NCI-H128 (cell line): ENCODE results near the gene LIF.
"Not testable (repeated sequence)": the region's sequence is repeated elsewhere in the genome, so short reads cannot be mapped to it uniquely, and the experiment has no call there.

Experiments used
- DNase-seq: peaks from one replicate; lab custom pipeline; 2025; ENCODE audit not compliant: unreplicated experiment; lab: John Stamatoyannopoulos, UW

The LIF gene

DNA sequence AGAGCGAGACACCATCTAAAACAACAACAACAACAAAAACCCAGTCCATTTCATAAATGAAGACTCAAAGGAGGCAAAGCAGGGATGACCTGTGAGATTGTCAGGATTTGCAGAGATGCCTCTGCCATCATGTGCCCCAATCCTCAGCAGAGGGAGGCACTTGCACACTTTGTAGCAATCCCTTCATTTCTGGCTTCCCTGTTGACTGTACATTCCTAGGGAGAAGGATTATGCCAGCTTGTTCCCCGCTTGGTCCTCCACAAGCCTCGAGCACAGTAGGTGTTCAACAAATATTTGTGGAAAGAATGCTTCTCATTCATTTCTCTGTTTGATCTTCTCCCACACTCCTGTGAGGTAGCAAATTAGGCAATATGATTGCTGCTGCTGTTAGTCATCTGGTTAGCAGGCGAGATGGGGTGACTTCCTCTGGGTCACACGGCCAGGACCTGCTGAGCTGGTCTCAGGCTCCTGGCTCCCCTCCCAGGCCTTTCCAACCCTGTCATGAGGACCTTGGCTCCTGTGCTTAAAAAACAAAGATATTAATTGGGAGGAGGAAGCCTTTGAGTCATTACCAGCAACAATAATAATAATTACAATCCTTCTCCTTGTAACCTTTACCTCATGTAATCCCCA is 34.1 kb downstream of the LIF start:
- DNase-seq: no peak

- no peak for DNase-seq
These were observed 35.3 kb downstream of the LIF start for GRCh38 chr22:30211124-30211820.

GRCh38 chr22:30210235-30210909 is 36.2 kb downstream of the LIF start:
- no peak for DNase-seq

- DNase-seq: no peak
These were observed 36.9 kb downstream of the LIF start for GRCh38 chr22:30209642-30210041.

DNA sequence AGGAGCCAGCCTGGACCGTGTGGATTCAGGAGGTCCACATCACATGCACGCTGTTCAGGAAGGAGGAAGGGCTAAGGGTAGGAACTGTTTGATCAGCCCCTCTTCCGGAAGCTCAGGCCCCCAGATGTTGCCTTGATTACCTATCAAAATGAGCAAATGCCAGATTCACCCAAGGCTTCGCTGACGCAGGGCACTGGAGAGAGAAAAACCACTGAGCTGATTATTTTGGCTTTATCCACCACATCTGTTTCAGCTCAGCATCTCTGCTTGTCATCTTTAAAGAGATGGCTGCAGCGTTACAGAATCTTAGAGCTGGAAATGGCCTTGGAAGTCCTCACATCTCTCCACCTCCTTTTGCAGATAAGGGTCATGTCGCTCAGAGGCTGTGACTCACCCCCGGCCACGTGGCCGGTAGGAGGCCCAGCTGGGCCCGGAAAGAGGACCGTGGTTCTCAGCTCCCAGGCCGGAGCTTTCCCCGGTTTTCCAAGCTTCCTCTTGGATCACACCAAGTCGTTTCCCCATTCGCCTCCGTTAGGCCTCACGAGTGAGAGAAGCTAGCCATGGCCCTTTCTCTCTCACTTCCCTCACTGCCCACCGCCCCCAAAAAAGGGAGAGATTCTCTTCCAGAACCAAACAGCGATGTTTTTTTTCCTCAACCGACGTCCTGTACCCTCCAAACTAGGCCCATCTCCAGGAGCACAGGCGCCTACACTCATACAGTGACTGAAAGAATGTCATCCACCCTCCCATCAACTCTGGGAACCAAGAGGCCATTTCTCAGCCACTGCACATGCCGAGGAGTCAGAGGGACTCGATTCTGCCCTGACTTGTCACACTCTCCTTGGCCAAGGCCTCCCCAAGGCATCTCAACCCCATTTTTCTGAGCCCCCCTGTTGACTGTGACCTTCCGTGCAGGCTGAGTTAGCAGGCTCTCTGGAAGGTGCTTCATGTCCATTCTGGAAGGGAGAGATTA is 37.6 kb downstream of the LIF start:
- no peak for DNase-seq

DNA sequence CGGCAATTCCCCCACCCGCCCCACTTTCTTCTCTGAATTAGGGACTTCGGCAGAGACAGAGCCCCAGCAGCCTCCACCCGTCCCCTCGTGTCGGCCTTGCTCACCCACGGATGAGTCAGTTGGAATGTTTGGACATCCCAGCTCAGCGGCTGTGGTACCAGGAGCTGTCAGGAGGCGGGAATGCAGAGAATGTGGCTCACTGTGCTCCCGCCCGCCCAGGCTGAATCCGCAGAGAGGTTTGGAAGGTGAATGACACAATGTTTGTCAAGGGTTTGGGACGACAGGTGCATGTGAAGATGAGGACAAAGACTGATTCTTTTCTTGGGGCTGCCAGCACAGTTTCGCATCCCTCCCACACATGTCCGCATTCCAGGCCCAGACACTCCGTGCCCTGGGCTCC is 39.6 kb downstream of the LIF start:
- no peak for DNase-seq

GRCh38 chr22:30205281-30206115 is 41.1 kb downstream of the LIF start:
- DNase-seq: no peak

- no peak for DNase-seq
These were observed 41.8 kb downstream of the LIF start for GRCh38 chr22:30204742-30205111.

DNA sequence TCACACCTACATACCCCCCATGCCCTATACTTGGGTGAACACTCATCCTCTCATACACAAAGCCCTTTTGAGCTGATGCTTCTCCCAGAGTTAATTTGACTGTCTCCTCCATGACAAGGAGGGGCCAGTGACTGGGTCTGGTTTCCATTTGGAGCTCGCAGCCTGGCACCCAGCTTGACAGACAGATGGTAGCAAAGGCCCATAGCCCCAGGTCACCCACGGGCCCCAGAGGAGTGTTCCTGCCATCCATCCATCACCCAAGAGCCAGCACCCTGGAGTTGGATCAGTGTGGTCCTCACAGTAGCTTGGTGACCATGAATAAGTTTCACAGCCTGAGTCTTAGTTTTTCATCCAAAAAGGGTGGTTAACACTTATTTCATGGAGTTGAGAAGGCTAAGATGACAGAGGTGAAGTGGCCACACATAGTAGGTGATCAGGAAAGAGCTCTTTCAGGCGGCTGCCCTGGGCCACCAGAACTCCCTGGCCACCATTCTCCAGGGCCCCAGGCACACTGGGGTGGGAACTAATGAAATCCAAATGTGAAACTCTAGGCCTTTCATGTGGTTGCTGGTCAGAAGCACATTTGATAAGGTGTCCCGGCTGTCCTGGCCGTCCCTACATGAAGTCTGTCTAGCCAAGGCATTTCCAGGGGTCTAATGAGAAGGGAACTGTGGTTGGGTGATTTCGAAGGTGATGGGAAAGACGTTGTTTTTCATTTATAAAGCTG is 42.4 kb downstream of the LIF start:
- DNase-seq: no peak

DNA sequence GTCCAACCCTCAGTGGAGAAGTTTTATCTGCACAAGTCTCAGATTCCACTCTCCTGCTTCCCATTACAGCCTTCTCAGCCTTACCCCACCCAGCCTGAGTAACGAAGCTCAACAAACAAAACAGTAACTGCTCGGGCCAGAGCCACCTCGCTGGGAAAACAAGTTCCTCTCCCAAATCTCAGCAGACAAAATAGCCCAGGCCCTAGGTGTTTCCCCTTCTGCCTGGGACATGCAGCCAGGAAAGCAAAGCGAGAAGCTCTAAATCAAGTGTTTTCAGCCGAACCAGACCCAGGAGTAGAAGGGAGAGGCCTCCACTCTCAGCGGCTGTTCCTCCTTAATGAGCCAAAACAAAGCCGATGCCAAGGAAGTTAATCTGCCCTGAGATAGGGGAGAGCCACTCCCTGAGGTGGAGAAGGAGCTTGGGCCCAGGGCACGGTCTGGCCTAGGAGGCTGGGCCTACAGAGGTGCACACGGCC is 44.0 kb downstream of the LIF start:
- no peak for DNase-seq

GRCh38 chr22:30201945-30202344 is 44.6 kb downstream of the LIF start:
- no peak for DNase-seq

- not testable (repeated sequence) for DNase-seq
These were observed 45.7 kb downstream of the LIF start for GRCh38 chr22:30200905-30201304.

- no peak for DNase-seq
These were observed 47.6 kb downstream of the LIF start for GRCh38 chr22:30198921-30199320.

DNA sequence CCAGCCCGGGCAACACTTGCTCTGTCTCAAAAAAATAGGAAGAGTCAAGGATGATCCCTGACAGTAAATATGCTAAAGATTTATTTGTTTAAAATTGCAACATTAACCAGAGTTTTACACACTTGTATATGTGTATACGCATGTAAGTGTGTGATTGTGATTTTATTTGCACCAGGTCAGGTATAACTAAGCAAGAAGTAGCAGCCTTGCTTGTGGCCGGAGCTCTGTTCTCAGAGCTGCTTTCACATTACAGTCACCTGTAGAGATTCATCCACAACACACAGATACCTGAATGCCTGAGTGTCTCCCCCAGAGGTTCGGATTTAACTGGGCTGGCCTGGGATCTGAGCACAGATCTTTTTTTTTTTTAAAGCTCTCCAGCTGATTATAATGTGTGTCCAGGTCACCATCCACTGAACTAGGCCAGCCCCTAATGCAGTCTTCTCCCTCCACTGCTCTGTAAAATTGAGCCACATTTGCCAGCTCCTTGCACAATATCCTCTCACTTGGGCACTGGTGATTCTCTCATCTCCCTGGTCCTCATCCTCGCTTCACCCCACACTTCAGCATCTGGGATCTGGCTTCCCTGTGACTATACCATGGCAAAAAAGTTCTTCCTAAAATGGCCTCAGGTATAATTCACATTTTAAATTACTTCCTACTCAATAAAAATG is 48.3 kb downstream of the LIF start:
- no peak for DNase-seq

DNA sequence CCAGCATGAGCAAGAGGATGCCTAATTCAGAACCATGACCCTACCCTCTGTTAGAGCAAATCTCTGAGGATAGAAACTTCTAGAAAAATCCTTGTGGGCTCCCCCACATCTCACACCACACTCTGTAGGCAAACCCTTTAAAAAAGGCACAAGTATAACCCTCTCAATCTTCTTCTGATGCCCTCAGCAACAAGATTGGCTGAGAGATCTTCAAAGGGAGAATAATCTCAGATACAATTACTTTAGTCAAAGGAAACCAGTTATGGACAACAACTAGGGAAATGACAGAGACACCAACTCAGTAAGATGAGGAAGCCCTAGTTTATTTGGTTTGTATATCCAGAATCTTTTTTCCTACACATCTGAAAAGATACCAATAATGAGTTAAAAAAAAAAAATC is 49.2 kb downstream of the LIF start:
- DNase-seq: no peak

GRCh38 chr22:30196880-30197336 is 49.7 kb downstream of the LIF start:
- no peak for DNase-seq

GRCh38 chr22:30196141-30196879 is 50.2 kb downstream of the LIF start:
- peak; percentile 48 for DNase-seq
